HG02571 (cell line): Measurements from ENCODE around the gene IGSF21.

Experiments
- ATAC-seq: cut with Tn5 transposase; IDR thresholded peaks from one replicate; pipeline ENCODE4 v1.9.1; 2021; ENCODE audit warnings: mild to moderate bottlenecking, moderate library complexity; ENCODE audit not compliant: unreplicated experiment

IGSF21 gene

GRCh38 chr1:18107369-18108298, at the start of gene IGSF21:
Gene IGSF21, plus strand, starts transcription at chr1:18107798. Its CDS starts 331 bp downstream, at chr1:18108129.
- ATAC-seq: no peak

GRCh38 chr1:18058206-18058921, 49.2 kb upstream of the IGSF21 start:
- no peak for ATAC-seq

- no peak for ATAC-seq
These were observed 48.5 kb upstream of the IGSF21 start for GRCh38 chr1:18058981-18059605.

GRCh38 chr1:18060366-18060765, 47.2 kb upstream of the IGSF21 start:
- ATAC-seq: no peak

- ATAC-seq: no peak
These were observed 45.4 kb upstream of the IGSF21 start for GRCh38 chr1:18062185-18062584.

- no peak for ATAC-seq
These were observed 43.1 kb upstream of the IGSF21 start for GRCh38 chr1:18064534-18064933.

- ATAC-seq: no peak
These were observed 41.0 kb upstream of the IGSF21 start for GRCh38 chr1:18066576-18066975.

GRCh38 chr1:18069903-18070302, 37.7 kb upstream of the IGSF21 start:
- no peak for ATAC-seq

- ATAC-seq: no peak
These were observed 35.5 kb upstream of the IGSF21 start for GRCh38 chr1:18072066-18072465.

GRCh38 chr1:18073066-18073642, 34.4 kb upstream of the IGSF21 start:
- no peak for ATAC-seq

GRCh38 chr1:18077657-18078215, 29.9 kb upstream of the IGSF21 start:
- ATAC-seq: no peak

- no peak for ATAC-seq
These were observed 27.5 kb upstream of the IGSF21 start for GRCh38 chr1:18079941-18080735.

- no peak for ATAC-seq
These were observed 22.1 kb upstream of the IGSF21 start for GRCh38 chr1:18085387-18086074.

- no peak for ATAC-seq
These were observed 19.5 kb upstream of the IGSF21 start for GRCh38 chr1:18088077-18088594.

GRCh38 chr1:18089488-18089887, 18.1 kb upstream of the IGSF21 start:
- no peak for ATAC-seq

GRCh38 chr1:18090636-18091035, 17.0 kb upstream of the IGSF21 start:
- no peak for ATAC-seq

- no peak for ATAC-seq
These were observed 15.7 kb upstream of the IGSF21 start for GRCh38 chr1:18091660-18092446.

- ATAC-seq: no peak
These were observed 14.4 kb upstream of the IGSF21 start for GRCh38 chr1:18093193-18093592.
